ENCODE data around the gene GTF2F1.
"Not testable (repeated sequence)": the region's sequence is repeated elsewhere in the genome, so short reads cannot be mapped to it uniquely, and the experiment has no call there.

The GTF2F1 gene

GRCh38 chr19:6433165-6433564 lies 40.2 kb upstream of the GTF2F1 start:
- no peak for DNase-seq
- H3K36me3 ChIP-seq: no peaks in the 10 kb centered on the region
- H3K4me1 ChIP-seq: no peaks in the 10 kb centered on the region
- H3K4me3 ChIP-seq: no peak overlapping the region
- H3K9me3 ChIP-seq: no peaks in the 10 kb centered on the region
- H3K27ac ChIP-seq: no peak overlapping the region
- no peaks in the 10 kb centered on the region for H3K27me3 ChIP-seq
- no peak for TF ChIP-seq CTCF (IDR thresholded peaks at IDR 0.05)
- intact Hi-C loops (cut with DNase I; ENCODE audit: low total_unique reads): no loop called here

- H3K27me3 ChIP-seq: no peaks in the 10 kb centered on the region
- no peaks in the 10 kb centered on the region for H3K4me1 ChIP-seq
- H3K9me3 ChIP-seq: no peaks in the 10 kb centered on the region
- no peak for TF ChIP-seq CTCF (IDR thresholded peaks at IDR 0.05)
- H3K36me3 ChIP-seq: no peaks in the 10 kb centered on the region
- intact Hi-C loops (cut with DNase I; ENCODE audit: low total_unique reads): no loop called here
- DNase-seq: no peak
- H3K27ac ChIP-seq: no peak overlapping the region
- H3K4me3 ChIP-seq: no peak overlapping the region
Measured at GRCh38 chr19:6431891-6432290, 38.9 kb upstream of the GTF2F1 start.

GRCh38 chr19:6429419-6430221 lies 36.7 kb upstream of the GTF2F1 start:
- Histone ChIP-seq H3K9me3 (no peaks in the 10 kb centered on the region), H3K27ac (no peak overlapping the region), H3K4me3 (no peak overlapping the region), H3K4me1 (peaks cover 0 to 5% (median 2%) of the 10 kb centered on the region in 4 donors), H3K36me3 (no peaks in the 10 kb centered on the region), H3K27me3 (no peaks in the 10 kb centered on the region)
- intact Hi-C loops (cut with DNase I; ENCODE audit: low total_unique reads): no loop called here
- no peak for TF ChIP-seq CTCF (IDR thresholded peaks at IDR 0.05)
- DNase-seq: no peak

- H3K4me3 ChIP-seq; intact Hi-C loops (cut with DNase I; ENCODE audit: low total_unique reads); H3K27me3 ChIP-seq; H3K27ac ChIP-seq; H3K36me3 ChIP-seq; H3K4me1 ChIP-seq; H3K9me3 ChIP-seq; DNase-seq: not testable (repeated sequence)
Measured at GRCh38 chr19:6428692-6429418, 35.9 kb upstream of the GTF2F1 start.

GRCh38 chr19:6427131-6427530 lies 34.2 kb upstream of the GTF2F1 start:
- DNase-seq: no peak
- H3K9me3 ChIP-seq: no peaks in the 10 kb centered on the region
- intact Hi-C loops (cut with DNase I; ENCODE audit: low total_unique reads): no loop called here
- no peak overlapping the region for H3K27ac ChIP-seq
- H3K4me1 ChIP-seq: peaks cover 0 to 23% (median 19%) of the 10 kb centered on the region in 4 donors
- no peak overlapping the region for H3K4me3 ChIP-seq
- H3K27me3 ChIP-seq: no peaks in the 10 kb centered on the region
- no peak for TF ChIP-seq CTCF (IDR thresholded peaks at IDR 0.05)
- H3K36me3 ChIP-seq: peaks cover 0 to 2% (median 0%) of the 10 kb centered on the region in 3 donors

Data from tibial artery (tissue), 4 donors.